ENCODE measurements around the gene STXBP6. TPM values are rescaled to one million over a fixed set of nuclear protein-coding genes. Genes with fewer than 3 reads are reported as not detected.

Gene STXBP6
- total RNA-seq, 1 experiment from 2014 or later = 32.2 TPM

GRCh38 chr14:25055005-25055404 lies 5.1 kb upstream of the STXBP6 start:
- ChIA-PET CTCF (no interaction called here), POLR2A (no interaction called here)
- no peaks in the 10 kb centered on the region for H3K36me3 Mint-ChIP-seq (ENCODE audit: insufficient read depth, unreplicated experiment)
- Histone ChIP-seq H3K4me1 (no peaks in the 10 kb centered on the region), H3K4me3 (ENCODE audit: low read depth, low read length) (no peak overlapping the region), H3K9me3 (no peaks in the 10 kb centered on the region), H3K36me3 (ENCODE audit: control insufficient read depth, insufficient read depth, low read length) (no peaks in the 10 kb centered on the region), H3K27me3 (replicated peaks; ENCODE audit: control insufficient read depth, insufficient read depth, low read length) (no peaks in the 10 kb centered on the region)
- H3K4me3 Mint-ChIP-seq (ENCODE audit: unreplicated experiment) = no peak overlapping the region
- no TSS peak for BruUV-seq (replicated peaks)
- intact Hi-C loops (cut with micrococcal nuclease; ENCODE audit: unreplicated experiment) = no loop called here
- H3K4me1 Mint-ChIP-seq (ENCODE audit: low read depth, unreplicated experiment) = no peaks in the 10 kb centered on the region
- no peaks in the 10 kb centered on the region for H3K27me3 Mint-ChIP-seq (ENCODE audit: insufficient read depth, unreplicated experiment)
- no peak for DNase-seq
- no peak overlapping the region for H3K27ac Mint-ChIP-seq (ENCODE audit: unreplicated experiment)
- no peak for TF ChIP-seq CTCF (IDR thresholded peaks at IDR 0.05; ENCODE audit: insufficient read depth in 1 of 2, low read depth in 1 of 2, low read length in 1 of 2, severe bottlenecking in 1 of 2, unreplicated experiment in 1 of 2)
- H3K9me3 Mint-ChIP-seq (ENCODE audit: unreplicated experiment) = no peaks in the 10 kb centered on the region

GRCh38 chr14:25053585-25053984 lies 3.6 kb upstream of the STXBP6 start:
- no TSS peak for BruUV-seq (replicated peaks)
- Mint-ChIP-seq H3K9me3 (ENCODE audit: unreplicated experiment) (no peaks in the 10 kb centered on the region), H3K27me3 (ENCODE audit: insufficient read depth, unreplicated experiment) (no peaks in the 10 kb centered on the region), H3K27ac (ENCODE audit: unreplicated experiment) (no peak overlapping the region), H3K36me3 (ENCODE audit: insufficient read depth, unreplicated experiment) (no peaks in the 10 kb centered on the region), H3K4me1 (ENCODE audit: low read depth, unreplicated experiment) (peaks cover under 1% of the 10 kb centered on the region), H3K4me3 (ENCODE audit: unreplicated experiment) (no peak overlapping the region)
- TF ChIP-seq CTCF (IDR thresholded peaks at IDR 0.05; ENCODE audit: insufficient read depth in 1 of 2, low read depth in 1 of 2, low read length in 1 of 2, severe bottlenecking in 1 of 2, unreplicated experiment in 1 of 2) = no peak
- Histone ChIP-seq H3K4me3 (ENCODE audit: low read depth, low read length) (no peak overlapping the region), H3K27me3 (replicated peaks; ENCODE audit: control insufficient read depth, insufficient read depth, low read length) (no peaks in the 10 kb centered on the region), H3K9me3 (no peaks in the 10 kb centered on the region), H3K4me1 (peaks cover 3% of the 10 kb centered on the region; the same call in 1 of the 2 replicates), H3K36me3 (ENCODE audit: control insufficient read depth, insufficient read depth, low read length) (no peaks in the 10 kb centered on the region)
- DNase-seq = no peak
- intact Hi-C loops (cut with micrococcal nuclease; ENCODE audit: unreplicated experiment) = loop anchor here (5.0 kb wide), 1 partner anchor 99 kb away; no protein-coding TSS in a partner anchor
- ChIA-PET CTCF (no interaction called here), POLR2A (no interaction called here)

- Mint-ChIP-seq H3K4me1 (ENCODE audit: low read depth, unreplicated experiment) (peaks cover 7% of the 10 kb centered on the region), H3K4me3 (ENCODE audit: unreplicated experiment) (no peak overlapping the region), H3K36me3 (ENCODE audit: insufficient read depth, unreplicated experiment) (no peaks in the 10 kb centered on the region), H3K9me3 (ENCODE audit: unreplicated experiment) (no peaks in the 10 kb centered on the region), H3K27me3 (ENCODE audit: insufficient read depth, unreplicated experiment) (no peaks in the 10 kb centered on the region), H3K27ac (ENCODE audit: unreplicated experiment) (no peak overlapping the region)
- intact Hi-C loops (cut with micrococcal nuclease; ENCODE audit: unreplicated experiment) = loop anchor here (5.0 kb wide), 1 partner anchor 99 kb away; no protein-coding TSS in a partner anchor
- CTCF ChIA-PET = no interaction called here
- POLR2A ChIA-PET = no interaction called here
- peaks cover 10% of the 10 kb centered on the region; the same call in 1 of the 2 replicates for H3K4me1 ChIP-seq
- H3K4me3 ChIP-seq (ENCODE audit: low read depth, low read length) = no peak overlapping the region
- TF ChIP-seq CTCF (IDR thresholded peaks at IDR 0.05; ENCODE audit: insufficient read depth in 1 of 2, low read depth in 1 of 2, low read length in 1 of 2, severe bottlenecking in 1 of 2, unreplicated experiment in 1 of 2) = no peak
- H3K36me3 ChIP-seq (ENCODE audit: control insufficient read depth, insufficient read depth, low read length) = no peaks in the 10 kb centered on the region
- no peak for DNase-seq
- BruUV-seq (replicated peaks) = no TSS peak
- no peaks in the 10 kb centered on the region for H3K9me3 ChIP-seq
- H3K27me3 ChIP-seq (replicated peaks; ENCODE audit: control insufficient read depth, insufficient read depth, low read length) = no peaks in the 10 kb centered on the region
Observed at GRCh38 chr14:25052921-25053320, 3.0 kb upstream of the STXBP6 start.

All from Caco-2 (cell line).